Type B pancreatic cell (in vitro differentiated cells): ENCODE data around the gene MEA1. TPM values are rescaled to one million over a fixed set of nuclear protein-coding genes. Genes with fewer than 3 reads are reported as not detected.

Experiments used
- DNase-seq: peaks from one replicate; pipeline ENCODE4 v3.0.0; 2021; ENCODE audit warnings: mixed read lengths; ENCODE audit not compliant: unreplicated experiment; ENCODE audit errors: extremely low spot score
- H3K27ac Mint-ChIP-seq: 2 replicates; pipeline ENCODE4 v1.8.0; 2021; ENCODE audit warnings: mild to moderate bottlenecking, mixed read lengths
- H3K27me3 Mint-ChIP-seq: 2 replicates; pipeline ENCODE4 v1.8.0; 2021; ENCODE audit warnings: mixed read lengths
- H3K36me3 Mint-ChIP-seq: 2 replicates; pipeline ENCODE4 v1.8.0; 2021; ENCODE audit warnings: mixed read lengths
- H3K4me1 Mint-ChIP-seq: one replicate; pipeline ENCODE4 v1.8.0; 2021; ENCODE audit warnings: mixed read lengths; ENCODE audit not compliant: unreplicated experiment
- H3K4me3 Mint-ChIP-seq: 2 replicates; pipeline ENCODE4 v1.8.0; 2021; ENCODE audit warnings: mild to moderate bottlenecking, mixed read lengths
- H3K9me3 Mint-ChIP-seq: 2 replicates; pipeline ENCODE4 v1.8.0; 2021; ENCODE audit warnings: mixed read lengths
- total RNA-seq: library from RNA; stranded (reverse); gene quantifications from 2 replicates; pipeline ENCODE4 v1.2.1, GENCODE V29; 2021; ENCODE audit warnings: low replicate concordance
- TF ChIP-seq, protein P1 (sequence below): fragments of 200-600 bp; sonication (generic); conservative IDR thresholded peaks from 2 replicates; pipeline ENCODE4 v1.5.0; 2021; ENCODE audit warnings: antibody characterized with exemption, mild to moderate bottlenecking

Gene MEA1
- total RNA-seq, 1 donor from 2014 or later, result 67.5 TPM

GRCh38 chr6:42973926-42974325 lies 39.8 kb downstream of the MEA1 start:
- peaks cover 8% of the 10 kb centered on the region for H3K36me3 Mint-ChIP-seq
- no peak overlapping the region for H3K27ac Mint-ChIP-seq
- DNase-seq, result no peak
- peaks cover 8% of the 10 kb centered on the region for H3K4me1 Mint-ChIP-seq
- no peaks in the 10 kb centered on the region for H3K9me3 Mint-ChIP-seq
- TF ChIP-seq, protein P1, sequence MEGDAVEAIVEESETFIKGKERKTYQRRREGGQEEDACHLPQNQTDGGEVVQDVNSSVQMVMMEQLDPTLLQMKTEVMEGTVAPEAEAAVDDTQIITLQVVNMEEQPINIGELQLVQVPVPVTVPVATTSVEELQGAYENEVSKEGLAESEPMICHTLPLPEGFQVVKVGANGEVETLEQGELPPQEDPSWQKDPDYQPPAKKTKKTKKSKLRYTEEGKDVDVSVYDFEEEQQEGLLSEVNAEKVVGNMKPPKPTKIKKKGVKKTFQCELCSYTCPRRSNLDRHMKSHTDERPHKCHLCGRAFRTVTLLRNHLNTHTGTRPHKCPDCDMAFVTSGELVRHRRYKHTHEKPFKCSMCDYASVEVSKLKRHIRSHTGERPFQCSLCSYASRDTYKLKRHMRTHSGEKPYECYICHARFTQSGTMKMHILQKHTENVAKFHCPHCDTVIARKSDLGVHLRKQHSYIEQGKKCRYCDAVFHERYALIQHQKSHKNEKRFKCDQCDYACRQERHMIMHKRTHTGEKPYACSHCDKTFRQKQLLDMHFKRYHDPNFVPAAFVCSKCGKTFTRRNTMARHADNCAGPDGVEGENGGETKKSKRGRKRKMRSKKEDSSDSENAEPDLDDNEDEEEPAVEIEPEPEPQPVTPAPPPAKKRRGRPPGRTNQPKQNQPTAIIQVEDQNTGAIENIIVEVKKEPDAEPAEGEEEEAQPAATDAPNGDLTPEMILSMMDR, result no peak
- H3K4me3 Mint-ChIP-seq, result no peak overlapping the region
- no peaks in the 10 kb centered on the region for H3K27me3 Mint-ChIP-seq

GRCh38 chr6:42971746-42972327 lies 41.9 kb downstream of the MEA1 start:
- H3K27ac Mint-ChIP-seq, result peak overlapping the region; percentile 21
- H3K4me3 Mint-ChIP-seq, result no peak overlapping the region
- no peaks in the 10 kb centered on the region for H3K27me3 Mint-ChIP-seq
- H3K9me3 Mint-ChIP-seq, result no peaks in the 10 kb centered on the region
- no peak for DNase-seq
- H3K36me3 Mint-ChIP-seq, result peaks cover 6% of the 10 kb centered on the region
- peaks cover 2% of the 10 kb centered on the region for H3K4me1 Mint-ChIP-seq
- TF ChIP-seq, protein P1, result no peak

GRCh38 chr6:42970871-42971612 lies 42.7 kb downstream of the MEA1 start:
- Mint-ChIP-seq H3K27me3 (no peaks in the 10 kb centered on the region), H3K9me3 (no peaks in the 10 kb centered on the region), H3K27ac (peak overlapping the region; percentile 21), H3K4me1 (no peaks in the 10 kb centered on the region), H3K36me3 (peaks cover 3% of the 10 kb centered on the region), H3K4me3 (no peak overlapping the region)
- TF ChIP-seq, protein P1, result no peak
- no peak for DNase-seq

GRCh38 chr6:42969934-42970333 lies 43.8 kb downstream of the MEA1 start:
- Mint-ChIP-seq H3K4me1 (no peaks in the 10 kb centered on the region), H3K27ac (no peak overlapping the region), H3K27me3 (no peaks in the 10 kb centered on the region), H3K9me3 (no peaks in the 10 kb centered on the region), H3K4me3 (no peak overlapping the region), H3K36me3 (peaks cover 3% of the 10 kb centered on the region)
- no peak for DNase-seq
- TF ChIP-seq, protein P1, result no peak

- Mint-ChIP-seq H3K9me3 (no peaks in the 10 kb centered on the region), H3K27me3 (no peaks in the 10 kb centered on the region), H3K27ac (no peak overlapping the region), H3K4me1 (no peaks in the 10 kb centered on the region), H3K36me3 (peaks cover 3% of the 10 kb centered on the region), H3K4me3 (no peak overlapping the region)
- TF ChIP-seq, protein P1, result no peak
- no peak for DNase-seq
Observed at GRCh38 chr6:42969431-42969830, 44.3 kb downstream of the MEA1 start.
